ENCODE measurements around the gene CAMKK2.
"Not testable (repeated sequence)": the region's sequence is repeated elsewhere in the genome, so short reads cannot be mapped to it uniquely, and the experiment has no call there.

The CAMKK2 gene

GRCh38 chr12:121205491-121205890, 91.0 kb downstream of the CAMKK2 start:
- Histone ChIP-seq H3K4ac (ENCODE audit: low read depth, low read length) (no peak overlapping the region), H4K8ac (ENCODE audit: low read depth, low read length) (no peak overlapping the region), H3K27me3 (ENCODE audit: insufficient read depth, low read length, poor library complexity) (no peaks in the 10 kb centered on the region), H3K79me1 (ENCODE audit: low read length) (no peaks in the 10 kb centered on the region), H3K27ac (ENCODE audit: low read depth, low read length) (no peak overlapping the region), H4K5ac (ENCODE audit: low read length) (no peak overlapping the region), H3K4me2 (ENCODE audit: low read length) (no peak overlapping the region), H3K79me2 (ENCODE audit: control insufficient read depth, insufficient read depth, low read length) (no peaks in the 10 kb centered on the region), H3K4me3 (ENCODE audit: low read length) (no peak overlapping the region), H2AK5ac (ENCODE audit: low read length) (no peak overlapping the region), H3K36me3 (ENCODE audit: control insufficient read depth, insufficient read depth, low read length) (no peaks in the 10 kb centered on the region), H3K9ac (ENCODE audit: low read length) (no peak overlapping the region), H3K4me1 (ENCODE audit: control insufficient read depth, low read depth, low read length) (no peaks in the 10 kb centered on the region), H3K23ac (ENCODE audit: low read length) (no peak overlapping the region), H2BK120ac (ENCODE audit: low read depth, low read length) (no peak overlapping the region), H2BK5ac (ENCODE audit: low read length) (no peak overlapping the region), H3K56ac (ENCODE audit: low read length) (no peak overlapping the region), H3K18ac (ENCODE audit: low read length) (no peak overlapping the region), H2BK15ac (replicated peaks; ENCODE audit: low read depth) (no peak overlapping the region)
- DNase-seq: no peak
- WGBS (ENCODE audit: extremely low coverage, insufficient coverage, low lambda C conversion rate): no CpG with 5 or more reads among the region's 7 CpGs

- H3K4me3 ChIP-seq (ENCODE audit: low read length): no peak overlapping the region
- H4K8ac ChIP-seq (ENCODE audit: low read depth, low read length): no peak overlapping the region
- no peak overlapping the region for H2AK5ac ChIP-seq (ENCODE audit: low read length)
- H2BK120ac ChIP-seq (ENCODE audit: low read depth, low read length): no peak overlapping the region
- no peak overlapping the region for H3K4me2 ChIP-seq (ENCODE audit: low read length)
- no peaks in the 10 kb centered on the region for H3K79me1 ChIP-seq (ENCODE audit: low read length)
- no peak overlapping the region for H3K23ac ChIP-seq (ENCODE audit: low read length)
- no peak overlapping the region for H2BK5ac ChIP-seq (ENCODE audit: low read length)
- H3K27ac ChIP-seq (ENCODE audit: low read depth, low read length): no peak overlapping the region
- H3K36me3 ChIP-seq (ENCODE audit: control insufficient read depth, insufficient read depth, low read length): no peaks in the 10 kb centered on the region
- no CpG with 5 or more reads among the region's 11 CpGs for WGBS (ENCODE audit: extremely low coverage, insufficient coverage, low lambda C conversion rate)
- H3K56ac ChIP-seq (ENCODE audit: low read length): no peak overlapping the region
- H3K4me1 ChIP-seq (ENCODE audit: control insufficient read depth, low read depth, low read length): no peaks in the 10 kb centered on the region
- H2BK15ac ChIP-seq (replicated peaks; ENCODE audit: low read depth): no peak overlapping the region
- H3K9ac ChIP-seq (ENCODE audit: low read length): no peak overlapping the region
- H4K5ac ChIP-seq (ENCODE audit: low read length): no peak overlapping the region
- H3K18ac ChIP-seq (ENCODE audit: low read length): no peak overlapping the region
- no peak for DNase-seq
- H3K4ac ChIP-seq (ENCODE audit: low read depth, low read length): no peak overlapping the region
- no peaks in the 10 kb centered on the region for H3K27me3 ChIP-seq (ENCODE audit: insufficient read depth, low read length, poor library complexity)
- H3K79me2 ChIP-seq (ENCODE audit: control insufficient read depth, insufficient read depth, low read length): no peaks in the 10 kb centered on the region
Measured at GRCh38 chr12:121203482-121203881, 93.0 kb downstream of the CAMKK2 start.

- no peak overlapping the region for H3K18ac ChIP-seq (ENCODE audit: low read length)
- H2AK5ac ChIP-seq (ENCODE audit: low read length): no peak overlapping the region
- no peaks in the 10 kb centered on the region for H3K4me1 ChIP-seq (ENCODE audit: control insufficient read depth, low read depth, low read length)
- H3K79me2 ChIP-seq (ENCODE audit: control insufficient read depth, insufficient read depth, low read length): no peaks in the 10 kb centered on the region
- no peak overlapping the region for H3K56ac ChIP-seq (ENCODE audit: low read length)
- H3K4me2 ChIP-seq (ENCODE audit: low read length): no peak overlapping the region
- H3K4me3 ChIP-seq (ENCODE audit: low read length): no peak overlapping the region
- H3K79me1 ChIP-seq (ENCODE audit: low read length): no peaks in the 10 kb centered on the region
- no peak overlapping the region for H4K5ac ChIP-seq (ENCODE audit: low read length)
- H4K8ac ChIP-seq (ENCODE audit: low read depth, low read length): no peak overlapping the region
- H3K9ac ChIP-seq (ENCODE audit: low read length): no peak overlapping the region
- no CpG with 5 or more reads among the region's 14 CpGs for WGBS (ENCODE audit: extremely low coverage, insufficient coverage, low lambda C conversion rate)
- no peaks in the 10 kb centered on the region for H3K36me3 ChIP-seq (ENCODE audit: control insufficient read depth, insufficient read depth, low read length)
- no peak overlapping the region for H3K4ac ChIP-seq (ENCODE audit: low read depth, low read length)
- H2BK120ac ChIP-seq (ENCODE audit: low read depth, low read length): no peak overlapping the region
- H2BK5ac ChIP-seq (ENCODE audit: low read length): no peak overlapping the region
- DNase-seq: no peak
- H3K27ac ChIP-seq (ENCODE audit: low read depth, low read length): no peak overlapping the region
- H3K27me3 ChIP-seq (ENCODE audit: insufficient read depth, low read length, poor library complexity): no peaks in the 10 kb centered on the region
- H3K23ac ChIP-seq (ENCODE audit: low read length): no peak overlapping the region
- no peak overlapping the region for H2BK15ac ChIP-seq (replicated peaks; ENCODE audit: low read depth)
Measured at GRCh38 chr12:121202407-121203355, 93.8 kb downstream of the CAMKK2 start.

GRCh38 chr12:121201140-121201539, 95.4 kb downstream of the CAMKK2 start:
- H3K4me1 ChIP-seq (ENCODE audit: control insufficient read depth, low read depth, low read length); H2BK5ac ChIP-seq (ENCODE audit: low read length); H3K56ac ChIP-seq (ENCODE audit: low read length); H3K18ac ChIP-seq (ENCODE audit: low read length); H2BK15ac ChIP-seq (replicated peaks; ENCODE audit: low read depth); H3K27me3 ChIP-seq (ENCODE audit: insufficient read depth, low read length, poor library complexity); H2AK5ac ChIP-seq (ENCODE audit: low read length); H4K5ac ChIP-seq (ENCODE audit: low read length); H3K4me3 ChIP-seq (ENCODE audit: low read length); H3K79me1 ChIP-seq (ENCODE audit: low read length); H3K9ac ChIP-seq (ENCODE audit: low read length); H3K79me2 ChIP-seq (ENCODE audit: control insufficient read depth, insufficient read depth, low read length); H3K23ac ChIP-seq (ENCODE audit: low read length); H3K4me2 ChIP-seq (ENCODE audit: low read length); H3K36me3 ChIP-seq (ENCODE audit: control insufficient read depth, insufficient read depth, low read length); H3K4ac ChIP-seq (ENCODE audit: low read depth, low read length); H3K27ac ChIP-seq (ENCODE audit: low read depth, low read length); H2BK120ac ChIP-seq (ENCODE audit: low read depth, low read length); H4K8ac ChIP-seq (ENCODE audit: low read depth, low read length); DNase-seq: not testable (repeated sequence)
- no CpG with 5 or more reads among the region's 6 CpGs for WGBS (ENCODE audit: extremely low coverage, insufficient coverage, low lambda C conversion rate)

- no peak overlapping the region for H3K27ac ChIP-seq (ENCODE audit: low read depth, low read length)
- no CpG with 5 or more reads among the region's 7 CpGs for WGBS (ENCODE audit: extremely low coverage, insufficient coverage, low lambda C conversion rate)
- H3K18ac ChIP-seq (ENCODE audit: low read length): no peak overlapping the region
- H2AK5ac ChIP-seq (ENCODE audit: low read length): no peak overlapping the region
- no peak overlapping the region for H2BK15ac ChIP-seq (replicated peaks; ENCODE audit: low read depth)
- H3K4ac ChIP-seq (ENCODE audit: low read depth, low read length): no peak overlapping the region
- no peak overlapping the region for H3K4me3 ChIP-seq (ENCODE audit: low read length)
- H3K4me2 ChIP-seq (ENCODE audit: low read length): no peak overlapping the region
- H3K56ac ChIP-seq (ENCODE audit: low read length): no peak overlapping the region
- no peaks in the 10 kb centered on the region for H3K79me1 ChIP-seq (ENCODE audit: low read length)
- H2BK120ac ChIP-seq (ENCODE audit: low read depth, low read length): no peak overlapping the region
- no peak overlapping the region for H2BK5ac ChIP-seq (ENCODE audit: low read length)
- DNase-seq: no peak
- H4K5ac ChIP-seq (ENCODE audit: low read length): no peak overlapping the region
- H3K4me1 ChIP-seq (ENCODE audit: control insufficient read depth, low read depth, low read length): no peaks in the 10 kb centered on the region
- H3K27me3 ChIP-seq (ENCODE audit: insufficient read depth, low read length, poor library complexity): no peaks in the 10 kb centered on the region
- H3K23ac ChIP-seq (ENCODE audit: low read length): no peak overlapping the region
- H4K8ac ChIP-seq (ENCODE audit: low read depth, low read length): no peak overlapping the region
- no peaks in the 10 kb centered on the region for H3K36me3 ChIP-seq (ENCODE audit: control insufficient read depth, insufficient read depth, low read length)
- no peak overlapping the region for H3K9ac ChIP-seq (ENCODE audit: low read length)
- H3K79me2 ChIP-seq (ENCODE audit: control insufficient read depth, insufficient read depth, low read length): no peaks in the 10 kb centered on the region
Measured at GRCh38 chr12:121198949-121199348, 97.6 kb downstream of the CAMKK2 start.

GRCh38 chr12:121196902-121197301, 99.6 kb downstream of the CAMKK2 start:
- Histone ChIP-seq H2BK5ac (ENCODE audit: low read length) (no peak overlapping the region), H3K18ac (ENCODE audit: low read length) (no peak overlapping the region), H3K4me2 (ENCODE audit: low read length) (no peak overlapping the region), H3K27me3 (ENCODE audit: insufficient read depth, low read length, poor library complexity) (no peaks in the 10 kb centered on the region), H3K36me3 (ENCODE audit: control insufficient read depth, insufficient read depth, low read length) (no peaks in the 10 kb centered on the region), H3K79me2 (ENCODE audit: control insufficient read depth, insufficient read depth, low read length) (no peaks in the 10 kb centered on the region), H3K27ac (ENCODE audit: low read depth, low read length) (no peak overlapping the region), H3K79me1 (ENCODE audit: low read length) (no peaks in the 10 kb centered on the region), H4K5ac (ENCODE audit: low read length) (no peak overlapping the region), H2BK15ac (replicated peaks; ENCODE audit: low read depth) (no peak overlapping the region), H3K4me3 (ENCODE audit: low read length) (no peak overlapping the region), H2AK5ac (ENCODE audit: low read length) (no peak overlapping the region), H3K56ac (ENCODE audit: low read length) (no peak overlapping the region), H2BK120ac (ENCODE audit: low read depth, low read length) (no peak overlapping the region), H3K4ac (ENCODE audit: low read depth, low read length) (no peak overlapping the region), H3K4me1 (ENCODE audit: control insufficient read depth, low read depth, low read length) (no peaks in the 10 kb centered on the region), H4K8ac (ENCODE audit: low read depth, low read length) (no peak overlapping the region), H3K23ac (ENCODE audit: low read length) (no peak overlapping the region), H3K9ac (ENCODE audit: low read length) (no peak overlapping the region)
- WGBS (ENCODE audit: extremely low coverage, insufficient coverage, low lambda C conversion rate): no CpG with 5 or more reads among the region's 6 CpGs
- DNase-seq: no peak
